HepG2 (cell line): Measurements from ENCODE around the gene FAH. TPM values are rescaled to one million over a fixed set of nuclear protein-coding genes. Genes with fewer than 3 reads are reported as not detected.

Source experiments
- ATAC-seq: fragments of 200-7000 bp; cut with Tn5 transposase; 3 replicates; pipeline ENCODE4 v1.9.1; 2020; ENCODE audit warnings: mild to moderate bottlenecking, moderate library complexity
- BruUV-seq: library from RNA; stranded (reverse); fragments of 400-500 nt; replicated peaks from 2 replicates; lab custom pipeline; 2021; lab: Mats Ljungman, UMichigan
- CTCF ChIA-PET: fragments of 300-600 bp; formaldehyde crosslinking; extraction: SDS; loops from one replicate; lab custom pipeline; 2021; ENCODE audit warnings: low total read pairs, inconsistent platforms, low intra/inter-chr PET ratio; lab: Yijun Ruan, JAX
- POLR2A ChIA-PET: fragments of 350-600 bp; sonication (Branson Sonifier 250); formaldehyde crosslinking; loops from one replicate; lab custom pipeline; 2020; ENCODE audit warnings: antibody characterized with exemption, inconsistent platforms; lab: Yijun Ruan, JAX
- DNase-seq: peaks from one replicate; pipeline ENCODE4 v3.0.0-alpha.2; 2015; ENCODE audit warnings: low spot score
- FAIRE-seq: peaks from 3 replicates; lab custom pipeline; 2011; peaks lifted over from hg19 to GRCh38; lab: Jason Lieb, UNC
- H2AFZ ChIP-seq: one replicate; pipeline ENCODE4 v1.6.1; 2011; ENCODE audit warnings: low read length, inconsistent platforms
- H3K27ac ChIP-seq: fragments of 300-600 bp; 3 replicates; pipeline ENCODE4 v1.8.0; 2011; ENCODE audit warnings: mixed run types, mild to moderate bottlenecking, mixed read lengths, low read length, inconsistent platforms; ENCODE audit not compliant: insufficient read depth; ENCODE audit errors: extremely low read length
- H3K27me3 ChIP-seq, 2 experiments: fragments of 200-600 bp in 1 of 2; 2 replicates in 1 of 2; 3 replicates in 1 of 2; pipeline versions ENCODE4 v1.6.0 to v1.8.0; 2011; ENCODE audit warnings: low read length in 2 of 2, mild to moderate bottlenecking in 2 of 2, moderate library complexity in 2 of 2, inconsistent platforms in 1 of 2; ENCODE audit not compliant: insufficient read depth in 2 of 2, control insufficient read depth in 1 of 2
- H3K36me3 ChIP-seq, 2 experiments: fragments of 200-600 bp in 1 of 2; replicated peaks in 1 of 2; 2 replicates in 1 of 2; 3 replicates in 1 of 2; pipeline versions ENCODE4 v1.5.1 to v1.8.0; 2011; ENCODE audit warnings: low read length in 2 of 2, inconsistent platforms in 1 of 2; ENCODE audit not compliant: insufficient read depth in 2 of 2, control insufficient read depth in 1 of 2
- H3K4me1 ChIP-seq: 2 replicates; pipeline ENCODE4 v1.5.1; 2012; ENCODE audit warnings: low read length, inconsistent platforms; ENCODE audit not compliant: insufficient read depth
- H3K4me2 ChIP-seq: 2 replicates; pipeline ENCODE4 v1.6.0; 2011; ENCODE audit warnings: low read depth, low read length, inconsistent platforms
- H3K4me3 ChIP-seq, 3 experiments: fragments of 200-600 bp in 1 of 3; sonication (generic), shearing (Covaris generic) in 1 of 3; replicated peaks in 1 of 3; 2 replicates each; pipeline ENCODE4 v1.5.1; 2011 to 2016; ENCODE audit warnings: low read length in 3 of 3, inconsistent platforms in 2 of 3, low read depth in 2 of 3, mild to moderate bottlenecking in 2 of 3, control low read depth in 1 of 3, mixed read lengths in 1 of 3; ENCODE audit not compliant: insufficient read depth in 1 of 3
- H3K79me2 ChIP-seq: one replicate; pipeline ENCODE4 v1.6.1; 2011; ENCODE audit warnings: low read length, inconsistent platforms; ENCODE audit not compliant: insufficient read depth
- H3K9ac ChIP-seq: 2 replicates; pipeline ENCODE4 v1.6.0; 2011; ENCODE audit warnings: mild to moderate bottlenecking, low read depth, low read length, inconsistent platforms; ENCODE audit not compliant: insufficient read depth
- H3K9me3 ChIP-seq: 2 replicates; pipeline ENCODE4 v1.5.1; 2012; ENCODE audit warnings: mild to moderate bottlenecking, low read length
- H4K20me1 ChIP-seq: 2 replicates; pipeline ENCODE4 v1.6.0; 2011; ENCODE audit warnings: inconsistent platforms, mild to moderate bottlenecking, low read length, moderate library complexity; ENCODE audit not compliant: insufficient read depth
- AGO2 ChIP-seq: fragments of 200-400 bp; formaldehyde crosslinking; optimal IDR thresholded peaks from 2 replicates; pipeline ENCODE3; 2017; ENCODE audit warnings: mild to moderate bottlenecking, low read depth, low read length, moderate library complexity
- ARNT2 ChIP-seq: sonication (generic); formaldehyde crosslinking; IDR thresholded peaks from 2 replicates; pipeline ENCODE4 v1.8.0; 2022; ENCODE audit warnings: mild to moderate bottlenecking, low read depth, missing genetic modification reagents, moderate library complexity
- DNMT1 ChIP-seq: sonication (generic); formaldehyde crosslinking; IDR thresholded peaks from 2 replicates; pipeline ENCODE4 v1.5.1; 2020; ENCODE audit warnings: mild to moderate bottlenecking, missing genetic modification reagents
- GPBP1L1 ChIP-seq: sonication (generic); formaldehyde crosslinking; IDR thresholded peaks from 2 replicates; pipeline ENCODE4 v1.5.0; 2020; ENCODE audit warnings: mild to moderate bottlenecking, missing genetic modification reagents
- HOXD1 ChIP-seq: sonication (generic); formaldehyde crosslinking; IDR thresholded peaks from 2 replicates; pipeline ENCODE4 v1.5.0; 2020; ENCODE audit warnings: missing genetic modification reagents
- JUND ChIP-seq: sonication (generic); formaldehyde crosslinking; IDR thresholded peaks from 2 replicates; pipeline ENCODE4 v1.8.0; 2022; ENCODE audit warnings: mild to moderate bottlenecking, missing genetic modification reagents
- MIER2 ChIP-seq: IDR thresholded peaks from 2 replicates; pipeline ENCODE4 v1.6.1; 2016; ENCODE audit warnings: missing biosample characterization, missing genetic modification reagents
- PRMT3 ChIP-seq: sonication (generic); formaldehyde crosslinking; IDR thresholded peaks from 2 replicates; pipeline ENCODE4 v1.8.1; 2022; ENCODE audit warnings: low read depth, mild to moderate bottlenecking, moderate library complexity, missing genetic modification reagents, borderline replicate concordance
- SYNCRIP ChIP-seq: fragments of 200-400 bp; formaldehyde crosslinking; IDR thresholded peaks from 2 replicates; pipeline ENCODE4 v1.6.1; 2018; ENCODE audit warnings: mild to moderate bottlenecking, low read depth, low read length; ENCODE audit not compliant: insufficient read depth
- TSC22D2 ChIP-seq: sonication (generic); formaldehyde crosslinking; IDR thresholded peaks from 2 replicates; pipeline ENCODE4 v1.5.1; 2020; ENCODE audit warnings: missing genetic modification reagents, mild to moderate bottlenecking, borderline replicate concordance
- ZBTB46 ChIP-seq: sonication (generic); formaldehyde crosslinking; IDR thresholded peaks from 2 replicates; pipeline ENCODE4 v1.4.0; 2020; ENCODE audit warnings: mild to moderate bottlenecking, missing genetic modification reagents, borderline replicate concordance
- ZFP36L2 ChIP-seq: sonication (generic); formaldehyde crosslinking; IDR thresholded peaks from 2 replicates; pipeline ENCODE4 v1.4.0; 2020; ENCODE audit warnings: missing genetic modification reagents
- ZNF143 ChIP-seq: sonication (generic); formaldehyde crosslinking; IDR thresholded peaks from 2 replicates; pipeline ENCODE4 v1.4.0; 2020; ENCODE audit warnings: missing genetic modification reagents
- ZNF256 ChIP-seq: sonication (generic); formaldehyde crosslinking; conservative IDR thresholded peaks from 2 replicates; pipeline ENCODE4 v1.4.0; 2020; ENCODE audit warnings: missing genetic modification reagents
- ZNF513 ChIP-seq: sonication (generic); formaldehyde crosslinking; conservative IDR thresholded peaks from 2 replicates; pipeline ENCODE4 v1.5.0; 2020; ENCODE audit warnings: missing genetic modification reagents
- ZNF639 ChIP-seq: conservative IDR thresholded peaks from 2 replicates; pipeline ENCODE4 v1.6.1; 2018; ENCODE audit warnings: missing genetic modification reagents
- ZNF788 ChIP-seq: sonication (generic); formaldehyde crosslinking; IDR thresholded peaks from 2 replicates; pipeline ENCODE4 v1.5.0; 2020; ENCODE audit warnings: mild to moderate bottlenecking, missing genetic modification reagents, borderline replicate concordance
- ZNF850 ChIP-seq: sonication (generic); formaldehyde crosslinking; conservative IDR thresholded peaks from 2 replicates; pipeline ENCODE4 v1.9.0; 2021; ENCODE audit warnings: mild to moderate bottlenecking, missing genetic modification reagents
- WGBS: methylation state at CpG from one replicate; pipeline ENCODE4 v1.1.6; 2017; ENCODE audit warnings: low lambda C conversion rate; 5-methylcytosine and 5-hydroxymethylcytosine counted together
- in situ Hi-C: cut with HindIII; loops from 2 replicates; pipeline ENCODE4 v1.10.0; 2017; ENCODE audit warnings: low pct_unique_long_range_greater_than_20kb; ENCODE audit not compliant: extremely low pct_ligation_motif_present
- intact Hi-C: fragments of 100-400 bp; cut with micrococcal nuclease; formaldehyde crosslinking; loops from one replicate; pipeline ENCODE4 v1.10.0; 2022; ENCODE audit not compliant: unreplicated experiment
- polyA plus RNA-seq, 8 experiments: library from polyadenylated mRNA; depleted of rRNA in 3 of 8; stranded (reverse) in 7 of 8; unstranded in 1 of 8; fragments of >200 nt; fragmentation: Illumina TruSeq in 4 of 8; extraction: Trizol in 4 of 8; gene quantifications; 2 replicates each; pipeline versions ENCODE4 v1.2.1 to v1.2.3, GENCODE V29; 2011 to 2016; ENCODE audit warnings: low read depth in 4 of 8, missing spikeins in 1 of 8, mixed read lengths in 1 of 8; ENCODE audit not compliant: insufficient read depth in 1 of 8
- total RNA-seq, 5 experiments: library from RNA; depleted of rRNA; stranded (reverse); fragments of >200 nt; fragmentation: Illumina TruSeq; extraction: Trizol; gene quantifications; 2 replicates each; pipeline ENCODE4 v1.2.3, GENCODE V29; 2016; ENCODE audit warnings: low read depth in 1 of 5

The FAH gene
- total and polyA plus RNA-seq, 2 of the 13 experiments (the other 11 are each of a cell fraction or from before 2014, with no cell fraction given), result 36.6 to 75.0 TPM

- TF ChIP-seq ZNF850 (no peak), HOXD1 (CRISPR knock-in tag) (no peak), ARNT2 (CRISPR knock-in tag) (no peak), ZNF256 (no peak), ZNF788 (no peak), ZBTB46 (CRISPR knock-in tag) (no peak), ZNF639 (CRISPR knock-in tag) (no peak)
- TF ChIP-seq, all 625 proteins: peak for 2
Measured at GRCh38 chr15:80107204-80107603, 45.6 kb upstream of the FAH start (continued).

GRCh38 chr15:80107774-80108173 is 45.0 kb upstream of the FAH start:
- H3K4me2 ChIP-seq, result no peak overlapping the region
- H3K27ac ChIP-seq, result no peak overlapping the region
- H2AFZ ChIP-seq, result no peak overlapping the region
- ChIA-PET POLR2A (no interaction called here), CTCF (no interaction called here)
- TF ChIP-seq TSC22D2 (CRISPR knock-in tag), result no peak
- TF ChIP-seq JUND, result no peak
- TF ChIP-seq ZNF513, result no peak
- no peak for TF ChIP-seq SYNCRIP
- no peak for TF ChIP-seq GPBP1L1 (CRISPR knock-in tag)
- TF ChIP-seq AGO2, result no peak
- TF ChIP-seq DNMT1, result no peak
- TF ChIP-seq ZNF143 (CRISPR knock-in tag), result no peak
- no peak for TF ChIP-seq PRMT3 (CRISPR knock-in tag)
- TF ChIP-seq ZFP36L2 (CRISPR knock-in tag), result no peak
- TF ChIP-seq MIER2, result no peak
- H4K20me1 ChIP-seq, result no peaks in the 10 kb centered on the region
- H3K9me3 ChIP-seq, result no peaks in the 10 kb centered on the region
- H3K4me3 ChIP-seq, result no peak overlapping the region
- BruUV-seq, result no TSS peak
- peaks cover 0 to 6% of the 10 kb centered on the region in 2 experiments; a peak in 1 of 5 replicates for H3K36me3 ChIP-seq
- no peaks in the 10 kb centered on the region for H3K27me3 ChIP-seq
- FAIRE-seq (no peak), ATAC-seq (no peak), DNase-seq (no peak)
- intact Hi-C loops (no loop called here), in situ Hi-C loops (no loop called here)
- peaks cover 41% of the 10 kb centered on the region for H3K79me2 ChIP-seq
- H3K4me1 ChIP-seq, result peaks cover 12% of the 10 kb centered on the region
- H3K9ac ChIP-seq, result no peak overlapping the region
- WGBS, result 100% methylated on average over 2 of the region's 3 CpGs
